GM18951 (cell line): ENCODE measurements around the gene GPR32.
"Not testable (repeated sequence)": the region's sequence is repeated elsewhere in the genome, so short reads cannot be mapped to it uniquely, and the experiment has no call there.

Source experiments
- POLR2A ChIP-seq: IDR thresholded peaks from 4 replicates; pipeline ENCODE4 v1.6.1; 2011; ENCODE audit warnings: mild to moderate bottlenecking; ENCODE audit not compliant: insufficient read length, insufficient read depth; ENCODE audit errors: extremely low read depth
- in situ Hi-C: fragments of 300-500 bp; cut with MboI; formaldehyde crosslinking; loops from one replicate; pipeline ENCODE4 v1.12.0; 2022; ENCODE audit warnings: low sequenced_read_pairs, mixed read lengths, inconsistent platforms; ENCODE audit not compliant: unreplicated experiment

Gene GPR32

GRCh38 chr19:50736338-50736737 is 33.9 kb upstream of the GPR32 start:
- in situ Hi-C loops, result no loop called here
- TF ChIP-seq POLR2A, result no peak

- in situ Hi-C loops, result no loop called here
- no peak for TF ChIP-seq POLR2A
These were observed 30.9 kb upstream of the GPR32 start for GRCh38 chr19:50739132-50739913.

- in situ Hi-C loops, result no loop called here
- TF ChIP-seq POLR2A, result no peak
These were observed 30.3 kb upstream of the GPR32 start for GRCh38 chr19:50739914-50740426.

- no peak for TF ChIP-seq POLR2A
- in situ Hi-C loops, result no loop called here
These were observed 28.9 kb upstream of the GPR32 start for GRCh38 chr19:50741179-50741933.

GRCh38 chr19:50743537-50743936 is 26.7 kb upstream of the GPR32 start:
- no peak for TF ChIP-seq POLR2A
- in situ Hi-C loops, result no loop called here

- in situ Hi-C loops, result no loop called here
- no peak for TF ChIP-seq POLR2A
These were observed 25.0 kb upstream of the GPR32 start for GRCh38 chr19:50745221-50745620.

GRCh38 chr19:50747141-50747540 is 23.1 kb upstream of the GPR32 start:
- in situ Hi-C loops, result not testable (repeated sequence)

- in situ Hi-C loops, result no loop called here
- TF ChIP-seq POLR2A, result no peak
These were observed 20.8 kb upstream of the GPR32 start for GRCh38 chr19:50749490-50749889.

GRCh38 chr19:50750010-50750409 is 20.3 kb upstream of the GPR32 start:
- TF ChIP-seq POLR2A, result no peak
- in situ Hi-C loops, result no loop called here

GRCh38 chr19:50753879-50754278 is 16.4 kb upstream of the GPR32 start:
- TF ChIP-seq POLR2A, result no peak
- in situ Hi-C loops, result no loop called here

GRCh38 chr19:50756244-50756643 is 14.0 kb upstream of the GPR32 start:
- in situ Hi-C loops, result not testable (repeated sequence)

- in situ Hi-C loops, result not testable (repeated sequence)
These were observed 12.6 kb upstream of the GPR32 start for GRCh38 chr19:50757624-50758023.

GRCh38 chr19:50759076-50759475 is 11.2 kb upstream of the GPR32 start:
- in situ Hi-C loops, result not testable (repeated sequence)

GRCh38 chr19:50759886-50760285 is 10.4 kb upstream of the GPR32 start:
- in situ Hi-C loops, result no loop called here
- TF ChIP-seq POLR2A, result no peak

GRCh38 chr19:50761501-50761900 is 8.8 kb upstream of the GPR32 start:
- in situ Hi-C loops, result not testable (repeated sequence)

GRCh38 chr19:50763521-50763920 is 6.7 kb upstream of the GPR32 start:
- in situ Hi-C loops, result not testable (repeated sequence)
